IMR-90 (cell line): ENCODE measurements around the gene HMOX2. TPM values are rescaled to one million over a fixed set of nuclear protein-coding genes. Genes with fewer than 3 reads are reported as not detected.

Experiments
- ATAC-seq: fragments of 200-7000 bp; cut with Tn5 transposase; 2 replicates; pipeline ENCODE4 v1.9.1; 2020; ENCODE audit warnings: low read depth, mild to moderate bottlenecking, moderate library complexity
- BruUV-seq: library from RNA; stranded (reverse); fragments of 400-500 nt; replicated peaks from 2 replicates; lab custom pipeline; 2021; lab: Mats Ljungman, UMichigan
- CTCF ChIA-PET: fragments of 300-600 bp; formaldehyde crosslinking; extraction: SDS; loops from one replicate; lab custom pipeline; 2021; ENCODE audit warnings: antibody characterized with exemption; lab: Yijun Ruan, JAX
- POLR2A ChIA-PET: fragments of 300-600 bp; sonication (Branson Sonifier 250); formaldehyde crosslinking; loops from one replicate; lab custom pipeline; 2022; ENCODE audit warnings: antibody characterized with exemption; ENCODE audit not compliant: unreplicated experiment; lab: Charles Lee
- DNase-seq: peaks from one replicate; pipeline ENCODE4 v3.0.0; 2013
- H2AFZ ChIP-seq: replicated peaks from 2 replicates; pipeline ENCODE3; 2013; ENCODE audit warnings: low read length, mild to moderate bottlenecking; ENCODE audit not compliant: poor library complexity
- H2AK5ac ChIP-seq: 2 replicates; pipeline ENCODE4 v1.6.1; 2013; ENCODE audit warnings: low read depth, low read length, inconsistent platforms
- H2AK9ac ChIP-seq: replicated peaks from 2 replicates; pipeline ENCODE3; 2013; ENCODE audit warnings: mild to moderate bottlenecking, low read depth, low read length, moderate library complexity; ENCODE audit not compliant: poor library complexity
- H2BK120ac ChIP-seq: 2 replicates; pipeline ENCODE4 v1.6.1; 2013; ENCODE audit warnings: low read depth, low read length, inconsistent platforms
- H2BK15ac ChIP-seq: 3 replicates; pipeline ENCODE4 v1.6.1; 2013; ENCODE audit warnings: low read depth, low read length, inconsistent platforms
- H2BK20ac ChIP-seq: 2 replicates; pipeline ENCODE4 v1.6.1; 2013; ENCODE audit warnings: low read depth, mild to moderate bottlenecking, inconsistent platforms, low read length, moderate library complexity
- H2BK5ac ChIP-seq: 2 replicates; pipeline ENCODE4 v1.6.1; 2013; ENCODE audit warnings: mild to moderate bottlenecking, low read depth, low read length, inconsistent platforms; ENCODE audit not compliant: poor library complexity, severe bottlenecking
- H3K14ac ChIP-seq: replicated peaks from 2 replicates; pipeline ENCODE4 v1.6.1; 2013; ENCODE audit warnings: low read depth, low read length, inconsistent platforms
- H3K18ac ChIP-seq: 2 replicates; pipeline ENCODE4 v1.6.1; 2013; ENCODE audit warnings: low read depth, low read length, control low read depth
- H3K23ac ChIP-seq: 2 replicates; pipeline ENCODE4 v1.6.1; 2013; ENCODE audit warnings: low read depth, low read length, inconsistent platforms
- H3K27ac ChIP-seq: 2 replicates; pipeline ENCODE4 v1.5.1; 2013; ENCODE audit warnings: mild to moderate bottlenecking, control low read depth, low read length; ENCODE audit not compliant: insufficient read depth
- H3K27me3 ChIP-seq: 2 replicates; pipeline ENCODE4 v1.6.1; 2013; ENCODE audit warnings: low read length; ENCODE audit not compliant: control insufficient read depth, insufficient read depth
- H3K36me3 ChIP-seq: 2 replicates; pipeline ENCODE4 v1.6.1; 2013; ENCODE audit warnings: low read length, mixed read lengths; ENCODE audit not compliant: control insufficient read depth, insufficient read depth
- H3K4ac ChIP-seq: 2 replicates; pipeline ENCODE4 v1.6.1; 2013; ENCODE audit warnings: low read depth, low read length, inconsistent platforms
- H3K4me1 ChIP-seq: 2 replicates; pipeline ENCODE4 v1.6.1; 2013; ENCODE audit warnings: low read length, mixed read lengths; ENCODE audit not compliant: control insufficient read depth, insufficient read depth
- H3K4me2 ChIP-seq: 2 replicates; pipeline ENCODE4 v1.6.1; 2013; ENCODE audit warnings: low read depth, mild to moderate bottlenecking, control low read depth, low read length, moderate library complexity
- H3K4me3 ChIP-seq: 2 replicates; pipeline ENCODE4 v1.5.1; 2013; ENCODE audit warnings: low read depth, mild to moderate bottlenecking, control low read depth, low read length, moderate library complexity; ENCODE audit not compliant: insufficient read depth
- H3K56ac ChIP-seq: 2 replicates; pipeline ENCODE4 v1.6.1; 2013; ENCODE audit warnings: low read length, inconsistent platforms; ENCODE audit not compliant: insufficient read depth; ENCODE audit errors: extremely low read depth
- H3K79me1 ChIP-seq, 2 experiments: 2 replicates each; pipeline ENCODE4 v1.6.1; 2013; ENCODE audit warnings: low read length in 2 of 2, inconsistent platforms in 1 of 2, low read depth in 1 of 2
- H3K9ac ChIP-seq: 2 replicates; pipeline ENCODE4 v1.6.1; 2013; ENCODE audit warnings: low read depth, low read length, control low read depth
- H3K9me1 ChIP-seq: 2 replicates; pipeline ENCODE4 v1.6.1; 2013; ENCODE audit warnings: low read length, inconsistent platforms; ENCODE audit not compliant: insufficient read depth
- H3K9me3 ChIP-seq: 2 replicates; pipeline ENCODE4 v1.6.1; 2013; ENCODE audit warnings: low read length; ENCODE audit not compliant: control insufficient read depth, insufficient read depth
- H4K20me1 ChIP-seq: 2 replicates; pipeline ENCODE4 v1.6.1; 2013; ENCODE audit warnings: low read length, inconsistent platforms; ENCODE audit not compliant: insufficient read depth
- H4K5ac ChIP-seq: 2 replicates; pipeline ENCODE4 v1.6.1; 2013; ENCODE audit warnings: mild to moderate bottlenecking, low read depth, low read length, control low read depth
- H4K8ac ChIP-seq, 2 experiments: 2 replicates each; pipeline ENCODE4 v1.6.1; 2013; ENCODE audit warnings: low read depth in 2 of 2, low read length in 2 of 2, control low read depth in 1 of 2, inconsistent platforms in 1 of 2
- H4K91ac ChIP-seq: 2 replicates; pipeline ENCODE4 v1.6.1; 2013; ENCODE audit warnings: low read depth, low read length, inconsistent platforms; ENCODE audit not compliant: insufficient read depth
- CEBPB ChIP-seq: IDR thresholded peaks from 2 replicates; pipeline ENCODE4 v1.6.1; 2012; ENCODE audit warnings: low read depth, low read length, improper control_type of control experiment
- CHD1 ChIP-seq: IDR thresholded peaks from 2 replicates; pipeline ENCODE4 v1.6.1; 2012; ENCODE audit warnings: low read depth, low read length, improper control_type of control experiment
- FOS ChIP-seq: fragments of 150-350 bp; IDR thresholded peaks from 2 replicates; pipeline ENCODE4 v1.6.1; 2016; ENCODE audit warnings: low read depth, low read length
- MAFK ChIP-seq: IDR thresholded peaks from 2 replicates; pipeline ENCODE4 v1.6.1; 2012; ENCODE audit warnings: low read depth, low read length, improper control_type of control experiment
- MAZ ChIP-seq: IDR thresholded peaks from 2 replicates; pipeline ENCODE4 v1.6.1; 2012; ENCODE audit warnings: low read depth, mild to moderate bottlenecking, low read length, improper control_type of control experiment, moderate library complexity, borderline replicate concordance
- MXI1 ChIP-seq: IDR thresholded peaks from 2 replicates; pipeline ENCODE4 v1.6.1; 2012; ENCODE audit warnings: low read depth, mild to moderate bottlenecking, low read length, moderate library complexity, borderline replicate concordance
- NFE2L2 ChIP-seq: fragments of 150-350 bp; IDR thresholded peaks from 2 replicates; pipeline ENCODE4 v1.6.1; 2016; ENCODE audit warnings: low read depth, mild to moderate bottlenecking, low read length
- POLR2A ChIP-seq: IDR thresholded peaks from 2 replicates; pipeline ENCODE4 v1.6.1; 2012; ENCODE audit warnings: mild to moderate bottlenecking, low read depth, low read length
- RAD21 ChIP-seq: IDR thresholded peaks from 2 replicates; pipeline ENCODE4 v1.6.1; 2012; ENCODE audit warnings: low read length, improper control_type of control experiment
- RCOR1 ChIP-seq: IDR thresholded peaks from 2 replicates; pipeline ENCODE4 v1.6.1; 2012; ENCODE audit warnings: mild to moderate bottlenecking, low read length, improper control_type of control experiment; ENCODE audit not compliant: insufficient replicate concordance
- RFX5 ChIP-seq: IDR thresholded peaks from 2 replicates; pipeline ENCODE4 v1.8.0; 2012; ENCODE audit warnings: low read depth, mild to moderate bottlenecking, low read length, moderate library complexity
- SMC3 ChIP-seq: fragments of 150-350 bp; IDR thresholded peaks from 2 replicates; pipeline ENCODE4 v1.6.1; 2016; ENCODE audit warnings: low read depth, mild to moderate bottlenecking, antibody characterized with exemption, low read length, moderate library complexity
- WGBS, 2 experiments: methylation state at CpG; one replicate each; pipeline versions ENCODE4 v1.1.5 to v1.1.7; 2013; ENCODE audit warnings: missing lambda C conversion rate in 2 of 2; ENCODE audit not compliant: insufficient read length in 1 of 2; ENCODE audit errors: extremely low coverage in 2 of 2; 5-methylcytosine and 5-hydroxymethylcytosine counted together
- dilution Hi-C: fragments of 300-500 bp; cut with HindIII; formaldehyde crosslinking; loops from one replicate; pipeline ENCODE4 v1.14.3; 2018; ENCODE audit warnings: low sequenced_read_pairs; ENCODE audit not compliant: unreplicated experiment
- in situ Hi-C: fragments of 300-500 bp; cut with MboI; formaldehyde crosslinking; loops from 3 replicates; pipeline ENCODE4 v1.14.3; 2019; ENCODE audit warnings: low sequenced_read_pairs, inconsistent platforms, mixed read lengths
- intact Hi-C: fragments of 100-400 bp; cut with micrococcal nuclease; formaldehyde crosslinking; loops from 2 replicates; pipeline ENCODE4 v1.10.0; 2022
- polyA plus RNA-seq, 3 experiments: library from polyadenylated mRNA; depleted of rRNA; stranded (reverse); fragments of >200 nt; gene quantifications; 2 replicates each; pipeline ENCODE4 v1.2.3, GENCODE V29; 2012; ENCODE audit warnings: low replicate concordance in 1 of 3
- total RNA-seq: library from RNA; depleted of rRNA; stranded (reverse); fragments of >200 nt; gene quantifications from 2 replicates; pipeline ENCODE4 v1.2.3, GENCODE V29; 2012
- TF ChIP-seq, protein P1 (sequence below): fragments of 150-350 bp; IDR thresholded peaks from 2 replicates; pipeline ENCODE4 v1.6.1; 2017; ENCODE audit warnings: mild to moderate bottlenecking, antibody characterized with exemption, low read length, low read depth
- TF ChIP-seq, protein P2 (sequence below): fragments of 150-350 bp; IDR thresholded peaks from 2 replicates; pipeline ENCODE4 v1.6.1; 2016; ENCODE audit warnings: low read depth, mild to moderate bottlenecking, low read length, moderate library complexity, borderline replicate concordance

Gene HMOX2
- total and polyA plus RNA-seq, 2 of the 4 experiments (the other 2 are of a cell fraction), result 93.9 to 98.8 TPM

DNA sequence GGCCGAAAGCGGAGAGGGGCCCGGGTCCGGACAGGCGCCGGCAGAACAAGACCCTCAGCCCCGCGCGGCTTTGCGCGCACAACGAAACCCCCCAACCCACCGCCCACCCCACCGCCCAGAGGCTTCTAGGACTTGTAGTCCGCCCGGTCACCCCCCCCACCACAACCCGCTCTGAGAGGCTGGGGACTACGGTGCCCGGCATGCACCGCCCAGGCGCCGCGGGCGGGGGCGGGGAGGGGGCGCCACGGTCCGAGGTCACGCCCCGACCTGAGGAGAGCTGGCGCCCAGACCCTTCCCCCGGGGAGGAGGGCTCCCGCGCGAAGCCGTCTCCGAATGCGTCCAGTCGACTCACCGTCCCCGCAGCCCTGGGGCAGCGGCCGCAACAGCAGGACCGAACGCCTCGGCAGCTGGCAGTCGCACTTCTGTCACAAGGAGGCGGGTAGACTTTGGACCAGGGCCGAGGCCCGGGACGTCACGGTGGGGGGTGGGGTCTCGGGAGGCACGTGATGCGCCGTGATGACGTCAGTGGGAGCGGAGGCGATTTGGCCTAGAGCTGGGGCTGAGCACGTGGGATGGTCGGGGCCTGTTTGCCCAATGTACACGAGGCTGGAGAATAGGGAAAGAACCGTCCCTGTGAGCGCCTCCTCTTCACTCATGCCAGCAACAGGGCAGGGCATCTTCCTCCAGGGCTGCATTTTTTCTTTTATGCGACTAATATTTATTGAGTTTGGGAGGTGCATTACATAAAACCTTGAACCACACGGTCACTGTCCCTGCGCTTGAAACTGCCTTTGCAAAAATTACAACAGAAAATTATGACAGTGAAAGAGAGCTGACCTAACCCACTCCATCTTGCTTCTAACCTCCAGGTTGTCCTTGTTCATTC lies 62.4 kb downstream of the HMOX2 start, which contains the start of gene CDIP1:
TSS of gene CDIP1 (minus strand) at position 424 of the 886 bp plus-strand sequence. CDS start 24,643 bp downstream, outside the sequence.
- Histone ChIP-seq H3K4me2 (peak within 1 kb of the TSS; percentile 93), H3K9me1 (peaks cover 3% of the 10 kb centered on the region), H2BK20ac (no peak within 1 kb of the TSS), H2BK5ac (no peak within 1 kb of the TSS), H3K36me3 (no peaks in the 10 kb centered on the region), H3K9me3 (peaks cover 8% of the 10 kb centered on the region), H3K14ac (0 out of 2 replicates have a peak within 1 kb of the TSS, but pooled peaks have one; percentile 58), H3K56ac (no peak within 1 kb of the TSS), H3K27me3 (peaks cover 2% of the 10 kb centered on the region), H2AFZ (peak within 1 kb of the TSS; percentile 92), H3K4ac (peak within 1 kb of the TSS; percentile 35), H3K23ac (0 out of 2 replicates have a peak within 1 kb of the TSS, but pooled peaks have one; percentile 41), H2BK15ac (no peak within 1 kb of the TSS), H4K5ac (peak within 1 kb of the TSS; percentile 80), H2AK5ac (no peak within 1 kb of the TSS; the same call in 1 of the 2 replicates), H3K18ac (peak within 1 kb of the TSS; percentile 46; the same call in 1 of the 2 replicates), H3K79me1 (peaks cover 4 to 20% of the 10 kb centered on the region in 2 experiments; a peak in 2 of 4 replicates), H3K27ac (peak within 1 kb of the TSS; percentile 48; the same call in 1 of the 2 replicates), H4K8ac (peak within 1 kb of the TSS; percentile 63 to 87; a peak in 2 of 4 replicates), H4K91ac (no peak within 1 kb of the TSS; the same call in 1 of the 2 replicates), H2AK9ac (peak within 1 kb of the TSS; percentile 93), H3K9ac (peak within 1 kb of the TSS; percentile 76), H3K4me3 (peak within 1 kb of the TSS; percentile 68), H2BK120ac (peak within 1 kb of the TSS; percentile 57; the same call in 1 of the 2 replicates), H3K4me1 (peaks cover 6% of the 10 kb centered on the region), H4K20me1 (no peaks in the 10 kb centered on the region)
- peak; percentile 93 for ATAC-seq
- dilution Hi-C loops, result no loop called here
- POLR2A ChIA-PET, result interaction anchor here (0.6 kb wide), 1 partner anchor 164 kb away, joined by 4 read pairs; no protein-coding TSS in a partner anchor
- BruUV-seq, result no TSS peak
- DNase-seq, result peak; percentile 91
- CTCF ChIA-PET, result interaction anchor here (0.6 kb wide), 1 partner anchor 720 kb away, joined by 5 read pairs; no protein-coding TSS in a partner anchor
- WGBS, 2 experiments, result 1% methylated on average over 25 of the region's 67 CpGs; no CpG with 5 or more reads in 1 of the 2 experiments
- intact Hi-C loops, result no loop called here
- in situ Hi-C loops, result no loop called here
- no peak for TF ChIP-seq MAFK
- TF ChIP-seq RCOR1, result no peak
- TF ChIP-seq, protein P1, sequence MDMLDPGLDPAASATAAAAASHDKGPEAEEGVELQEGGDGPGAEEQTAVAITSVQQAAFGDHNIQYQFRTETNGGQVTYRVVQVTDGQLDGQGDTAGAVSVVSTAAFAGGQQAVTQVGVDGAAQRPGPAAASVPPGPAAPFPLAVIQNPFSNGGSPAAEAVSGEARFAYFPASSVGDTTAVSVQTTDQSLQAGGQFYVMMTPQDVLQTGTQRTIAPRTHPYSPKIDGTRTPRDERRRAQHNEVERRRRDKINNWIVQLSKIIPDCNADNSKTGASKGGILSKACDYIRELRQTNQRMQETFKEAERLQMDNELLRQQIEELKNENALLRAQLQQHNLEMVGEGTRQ, result peak; percentile 98
- TF ChIP-seq CHD1, result no peak
- TF ChIP-seq, protein P2, sequence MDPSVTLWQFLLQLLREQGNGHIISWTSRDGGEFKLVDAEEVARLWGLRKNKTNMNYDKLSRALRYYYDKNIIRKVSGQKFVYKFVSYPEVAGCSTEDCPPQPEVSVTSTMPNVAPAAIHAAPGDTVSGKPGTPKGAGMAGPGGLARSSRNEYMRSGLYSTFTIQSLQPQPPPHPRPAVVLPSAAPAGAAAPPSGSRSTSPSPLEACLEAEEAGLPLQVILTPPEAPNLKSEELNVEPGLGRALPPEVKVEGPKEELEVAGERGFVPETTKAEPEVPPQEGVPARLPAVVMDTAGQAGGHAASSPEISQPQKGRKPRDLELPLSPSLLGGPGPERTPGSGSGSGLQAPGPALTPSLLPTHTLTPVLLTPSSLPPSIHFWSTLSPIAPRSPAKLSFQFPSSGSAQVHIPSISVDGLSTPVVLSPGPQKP, result no peak
- TF ChIP-seq MAZ, result peak; percentile 60; the same call in 1 of the 2 replicates
- no peak for TF ChIP-seq RAD21
- TF ChIP-seq RFX5, result no peak
- TF ChIP-seq SMC3, result no peak
- TF ChIP-seq MXI1, result 0 out of 2 replicates have a peak, but pooled peaks have one; percentile 64
- TF ChIP-seq POLR2A, result peak; percentile 77
- TF ChIP-seq FOS, result no peak
- TF ChIP-seq NFE2L2, result no peak
- TF ChIP-seq CEBPB, result peak; percentile 37
